Activated T-cell treated with anti-CD3 and anti-CD28 coated beads, Interleukin-2, amount 50 U/mL, for 4 hours (primary cell): ENCODE measurements around the gene CRYBG1. TPM values are rescaled to one million over a fixed set of nuclear protein-coding genes. Genes with fewer than 3 reads are reported as not detected.
"Not testable (repeated sequence)": the region's sequence is repeated elsewhere in the genome, so short reads cannot be mapped to it uniquely, and the experiment has no call there.

Experiments used
- ATAC-seq, 2 donors: fragments of 200-7000 bp; cut with Tn5 transposase; one replicate each; pipeline ENCODE4 v1.10.0; 2021
- DNase-seq: peaks from one replicate; pipeline ENCODE4 v3.0.0-alpha.2; 2020
- H3K27me3 Mint-ChIP-seq: one replicate; pipeline ENCODE4 v1.8.0; 2021; ENCODE audit warnings: low read depth, mixed read lengths
- H3K36me3 Mint-ChIP-seq: one replicate; pipeline ENCODE4 v1.8.0; 2022; ENCODE audit warnings: mixed read lengths; ENCODE audit not compliant: insufficient read depth
- H3K4me1 Mint-ChIP-seq: one replicate; pipeline ENCODE4 v1.8.0; 2021; ENCODE audit warnings: low read depth, mixed read lengths
- H3K4me3 Mint-ChIP-seq: one replicate; pipeline ENCODE4 v1.8.0; 2021; ENCODE audit warnings: mild to moderate bottlenecking, moderate library complexity, mixed read lengths
- H3K9me3 Mint-ChIP-seq: one replicate; pipeline ENCODE4 v1.8.0; 2021; ENCODE audit warnings: mixed read lengths
- total RNA-seq, 3 donors: library from RNA; stranded (reverse); gene quantifications; one replicate each; pipeline ENCODE4 v1.2.1, GENCODE V29; 2021

The CRYBG1 gene
- total RNA-seq, 3 donors from 2014 or later, result 8.5 to 28.6 (median 20.1) TPM

DNA sequence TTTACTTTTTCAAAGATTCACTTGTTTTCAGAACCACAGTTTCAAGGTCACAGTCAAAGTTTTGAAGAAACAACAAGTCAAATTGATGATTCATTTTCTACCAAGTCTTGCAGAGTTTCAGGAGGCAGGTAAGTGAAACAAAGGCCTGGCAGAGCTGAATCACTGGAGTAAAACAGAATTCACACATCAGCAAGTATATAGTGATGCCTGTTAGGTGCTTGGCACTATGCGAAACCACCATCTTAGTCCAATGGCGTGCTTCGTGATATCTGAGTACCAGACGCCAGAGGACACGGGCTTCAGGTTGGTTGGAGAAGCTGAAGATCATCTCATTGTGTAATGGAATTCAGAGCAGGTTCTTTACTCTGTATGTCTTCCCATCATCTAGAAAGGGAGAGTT, 192.9 kb downstream of the CRYBG1 start:
- Mint-ChIP-seq H3K9me3 (no peaks in the 10 kb centered on the region), H3K4me1 (peaks cover 29% of the 10 kb centered on the region), H3K27me3 (no peaks in the 10 kb centered on the region), H3K36me3 (peaks cover 53% of the 10 kb centered on the region), H3K4me3 (no peak overlapping the region)
- DNase-seq (no peak), ATAC-seq (peak; percentile 98 to 99)

DNA sequence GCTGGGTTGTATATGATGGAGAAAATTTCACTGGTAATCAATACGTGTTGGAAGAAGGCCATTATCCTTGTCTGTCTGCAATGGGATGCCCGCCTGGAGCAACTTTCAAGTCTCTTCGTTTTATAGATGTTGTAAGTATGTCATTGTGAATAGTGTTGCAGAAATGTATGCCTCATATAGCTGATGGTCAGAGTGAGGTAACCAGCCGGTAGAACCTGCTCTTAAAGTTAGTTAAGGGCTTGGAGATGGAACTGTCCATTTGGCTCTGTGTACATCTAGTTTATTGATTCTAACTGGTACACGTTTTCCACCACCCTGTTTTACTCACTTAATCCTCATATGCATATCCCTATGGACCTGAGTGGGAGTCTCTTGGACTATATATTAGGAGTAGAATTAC, 195.2 kb downstream of the CRYBG1 start:
- DNase-seq, result no peak

DNA sequence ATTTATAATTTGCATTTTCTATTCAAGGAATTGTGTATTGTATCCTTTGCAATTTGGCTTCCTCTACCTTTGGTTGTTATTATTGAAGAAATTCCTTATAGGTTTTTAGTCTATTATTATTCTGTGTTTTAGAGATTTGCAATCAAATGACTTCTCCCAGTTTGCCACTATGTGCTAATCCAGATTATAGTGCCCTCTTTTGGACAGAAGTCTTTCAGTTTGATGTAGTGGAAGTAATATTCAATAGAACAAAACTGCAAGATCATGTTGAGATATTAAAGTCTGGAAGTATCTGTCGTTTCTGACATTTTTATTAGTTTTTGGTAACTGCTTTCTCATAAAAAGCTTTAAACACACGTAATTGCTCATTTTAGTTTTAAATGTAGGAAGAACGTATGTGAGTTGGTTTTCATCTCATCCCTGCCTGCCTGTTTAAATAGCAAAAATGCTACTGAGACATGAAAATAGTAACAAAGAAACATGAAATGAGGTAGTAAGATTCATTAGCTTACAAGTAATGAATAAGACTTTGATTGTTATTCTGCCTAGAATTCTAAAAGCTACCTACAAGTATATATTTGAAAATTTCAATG, 195.9 kb downstream of the CRYBG1 start:
- Mint-ChIP-seq H3K36me3 (peaks cover 48% of the 10 kb centered on the region), H3K4me3 (no peak overlapping the region), H3K4me1 (peaks cover 27% of the 10 kb centered on the region), H3K27me3 (no peaks in the 10 kb centered on the region), H3K9me3 (no peaks in the 10 kb centered on the region)
- DNase-seq, result no peak
- no peak for ATAC-seq

More for the DNA sequence above, 195.2 kb downstream of the CRYBG1 start:
- H3K4me3 Mint-ChIP-seq, result no peak overlapping the region
- peaks cover 48% of the 10 kb centered on the region for H3K36me3 Mint-ChIP-seq
- H3K27me3 Mint-ChIP-seq, result no peaks in the 10 kb centered on the region
- H3K4me1 Mint-ChIP-seq, result peaks cover 24% of the 10 kb centered on the region
- H3K9me3 Mint-ChIP-seq, result no peaks in the 10 kb centered on the region
- ATAC-seq, result no peak

DNA sequence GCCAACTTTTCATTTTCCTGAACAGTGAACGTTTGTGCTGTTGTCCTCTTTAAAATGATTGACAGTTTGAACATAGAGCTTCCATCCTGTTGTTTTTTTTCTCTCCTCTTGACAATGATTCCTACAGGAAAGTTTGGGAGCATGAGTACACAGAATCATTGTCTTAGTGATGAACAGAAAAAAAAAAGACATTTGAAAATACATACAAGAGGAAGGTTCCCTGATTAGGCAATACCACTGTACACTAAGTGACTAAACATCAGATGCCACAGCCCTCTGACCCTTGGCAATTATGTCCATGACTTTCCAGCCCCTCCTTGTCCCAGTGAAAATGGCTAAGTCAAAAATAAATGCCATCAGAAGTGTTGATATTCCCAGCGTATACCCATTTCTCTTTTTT, 197.3 kb downstream of the CRYBG1 start:
- H3K36me3 Mint-ChIP-seq, result peaks cover 44% of the 10 kb centered on the region
- no peak overlapping the region for H3K4me3 Mint-ChIP-seq
- ATAC-seq (no peak), DNase-seq (no peak)
- no peaks in the 10 kb centered on the region for H3K9me3 Mint-ChIP-seq
- H3K27me3 Mint-ChIP-seq, result no peaks in the 10 kb centered on the region
- peaks cover 23% of the 10 kb centered on the region for H3K4me1 Mint-ChIP-seq

DNA sequence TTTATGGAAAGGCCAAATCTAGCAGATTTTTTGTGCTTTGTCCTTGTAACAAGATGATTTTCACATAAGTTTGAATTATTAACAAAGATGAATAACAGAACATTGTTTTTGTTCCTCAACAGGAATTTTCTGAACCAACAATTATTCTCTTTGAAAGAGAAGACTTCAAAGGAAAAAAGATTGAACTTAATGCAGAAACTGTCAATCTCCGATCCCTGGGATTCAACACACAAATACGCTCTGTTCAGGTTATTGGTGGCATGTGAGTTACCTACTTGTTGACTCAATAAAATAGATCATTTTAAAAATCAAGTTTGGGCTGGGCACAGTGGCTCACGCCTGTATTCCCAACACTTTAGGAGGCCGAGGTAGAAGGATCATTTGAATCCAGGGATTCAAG, 197.8 kb downstream of the CRYBG1 start:
- ATAC-seq (no peak), DNase-seq (no peak)
- no peaks in the 10 kb centered on the region for H3K9me3 Mint-ChIP-seq
- H3K36me3 Mint-ChIP-seq, result peaks cover 41% of the 10 kb centered on the region
- H3K27me3 Mint-ChIP-seq, result no peaks in the 10 kb centered on the region
- peaks cover 17% of the 10 kb centered on the region for H3K4me1 Mint-ChIP-seq
- H3K4me3 Mint-ChIP-seq, result no peak overlapping the region

- Mint-ChIP-seq H3K4me1 (peaks cover 11% of the 10 kb centered on the region), H3K36me3 (peaks cover 43% of the 10 kb centered on the region)
- DNase-seq, H3K4me3 Mint-ChIP-seq, H3K27me3 Mint-ChIP-seq, H3K9me3 Mint-ChIP-seq: not testable (repeated sequence)
- peak in 1 of 2 donors; percentile 35 for ATAC-seq
These were observed 199.1 kb downstream of the CRYBG1 start for GRCh38 chr6:106559659-106560058.

DNA sequence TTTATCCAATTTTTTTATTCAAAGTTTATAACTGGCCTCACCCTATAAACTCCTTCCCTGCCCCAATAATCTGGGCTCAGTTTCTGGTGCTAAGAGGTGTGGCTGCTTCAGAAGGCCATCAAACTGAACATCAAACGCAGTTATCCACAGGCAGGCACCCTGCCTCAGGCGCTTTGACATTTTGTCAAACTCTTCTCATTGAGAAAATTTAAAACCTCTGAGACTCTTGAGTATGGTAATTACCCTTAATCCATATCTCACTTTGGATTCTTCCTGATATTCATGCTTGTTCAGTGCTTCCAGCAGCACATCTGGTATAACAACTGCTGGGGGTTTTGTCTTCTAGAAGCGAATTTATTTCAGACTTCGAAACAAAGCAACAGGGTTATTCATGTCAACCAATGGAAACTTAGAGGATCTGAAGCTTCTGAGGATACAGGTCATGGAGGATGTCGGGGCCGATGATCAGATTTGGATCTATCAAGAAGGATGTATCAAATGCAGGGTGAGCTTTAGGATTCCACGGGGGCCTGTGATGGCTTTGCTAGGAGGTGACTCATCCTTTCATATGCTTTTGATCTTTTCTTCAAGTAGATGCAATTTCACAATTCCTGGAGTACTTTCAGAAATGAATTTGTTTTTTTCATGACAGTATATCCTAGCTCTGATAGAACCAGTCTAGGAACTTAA, 200.6 kb downstream of the CRYBG1 start:
- DNase-seq (no peak), ATAC-seq (peak; percentile 69 to 81)
- no peaks in the 10 kb centered on the region for H3K9me3 Mint-ChIP-seq
- peaks cover 46% of the 10 kb centered on the region for H3K36me3 Mint-ChIP-seq
- H3K4me3 Mint-ChIP-seq, result no peak overlapping the region
- H3K27me3 Mint-ChIP-seq, result no peaks in the 10 kb centered on the region
- peaks cover 10% of the 10 kb centered on the region for H3K4me1 Mint-ChIP-seq

GRCh38 chr6:106561686-106562405, 201.3 kb downstream of the CRYBG1 start:
- Mint-ChIP-seq H3K36me3 (peaks cover 49% of the 10 kb centered on the region), H3K9me3 (no peaks in the 10 kb centered on the region), H3K27me3 (no peaks in the 10 kb centered on the region), H3K4me1 (peaks cover 9% of the 10 kb centered on the region), H3K4me3 (no peak overlapping the region)
- DNase-seq (no peak), ATAC-seq (no peak)

DNA sequence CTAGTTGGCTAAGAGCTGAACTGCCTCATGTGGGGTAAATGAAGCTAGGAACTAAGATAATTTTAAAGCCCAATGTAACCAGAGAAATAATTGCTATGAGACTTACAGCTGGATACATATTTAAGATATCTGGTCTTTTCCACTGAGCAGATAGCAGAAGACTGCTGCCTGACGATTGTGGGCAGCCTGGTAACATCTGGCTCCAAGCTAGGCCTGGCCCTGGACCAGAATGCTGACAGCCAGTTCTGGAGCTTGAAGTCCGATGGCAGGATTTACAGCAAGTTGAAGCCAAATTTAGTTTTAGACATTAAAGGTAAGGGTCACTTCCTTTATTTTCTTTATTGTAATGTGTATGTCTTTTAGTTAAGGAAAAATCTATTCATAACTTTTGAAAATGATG, 203.1 kb downstream of the CRYBG1 start:
- no peak overlapping the region for H3K4me3 Mint-ChIP-seq
- H3K4me1 Mint-ChIP-seq, result peaks cover 12% of the 10 kb centered on the region
- peaks cover 49% of the 10 kb centered on the region for H3K36me3 Mint-ChIP-seq
- no peaks in the 10 kb centered on the region for H3K9me3 Mint-ChIP-seq
- ATAC-seq (no peak), DNase-seq (no peak)
- H3K27me3 Mint-ChIP-seq, result no peaks in the 10 kb centered on the region

DNA sequence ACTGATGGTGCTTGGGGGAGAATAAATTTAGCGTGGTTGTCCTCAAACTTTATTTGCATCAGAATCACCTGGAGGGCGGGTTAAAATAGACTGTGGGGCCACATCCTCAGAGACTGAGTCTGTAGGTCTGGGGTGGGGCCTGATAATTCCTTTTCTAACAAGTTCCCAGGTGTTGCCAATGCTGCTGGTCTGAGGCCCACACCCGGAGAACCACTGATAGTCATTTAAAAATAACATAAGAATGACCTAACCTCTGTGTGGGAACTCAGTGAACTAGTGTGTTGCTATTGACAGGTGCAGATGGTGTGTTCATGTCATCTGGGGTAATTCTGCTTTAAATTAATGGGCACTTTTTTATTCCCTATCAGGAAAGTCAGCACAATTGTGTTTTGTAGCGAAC, 204.0 kb downstream of the CRYBG1 start:
- Mint-ChIP-seq H3K4me1 (peaks cover 13% of the 10 kb centered on the region), H3K27me3 (no peaks in the 10 kb centered on the region), H3K36me3 (peaks cover 48% of the 10 kb centered on the region), H3K4me3 (no peak overlapping the region), H3K9me3 (no peaks in the 10 kb centered on the region)
- no peak for DNase-seq
- ATAC-seq, result no peak

- H3K4me3 Mint-ChIP-seq, result no peak overlapping the region
- H3K27me3 Mint-ChIP-seq, result no peaks in the 10 kb centered on the region
- peak in 1 of 2 donors; percentile 55 for ATAC-seq
These were observed 208.0 kb downstream of the CRYBG1 start for GRCh38 chr6:106568530-106568929.

DNA sequence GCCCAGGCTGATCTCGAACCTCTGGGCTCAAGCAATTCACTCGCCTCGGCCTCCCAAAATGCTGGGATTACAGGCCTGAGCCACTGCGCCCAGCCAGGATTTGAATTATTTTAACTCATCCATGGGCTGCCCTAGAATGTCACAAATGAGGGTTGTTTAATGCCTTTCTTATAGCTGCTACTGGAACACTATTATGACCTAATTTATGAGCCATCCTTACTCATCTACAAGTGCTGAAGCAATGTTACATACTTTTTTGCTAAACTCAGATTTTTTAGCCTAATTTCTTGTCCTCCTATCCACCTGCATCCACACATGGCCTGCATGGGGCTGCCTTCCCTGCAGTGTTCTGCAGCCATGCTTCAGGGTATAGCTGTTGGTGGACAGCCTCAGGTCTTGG, 208.9 kb downstream of the CRYBG1 start:
- DNase-seq (no peak), ATAC-seq (no peak)
- Mint-ChIP-seq H3K4me3 (no peak overlapping the region), H3K27me3 (no peaks in the 10 kb centered on the region), H3K4me1 (peaks cover 5% of the 10 kb centered on the region), H3K9me3 (no peaks in the 10 kb centered on the region), H3K36me3 (peaks cover 32% of the 10 kb centered on the region)

More at GRCh38 chr6:106568530-106568929, 208.0 kb downstream of the CRYBG1 start:
- Mint-ChIP-seq H3K4me1 (peaks cover 5% of the 10 kb centered on the region), H3K9me3 (no peaks in the 10 kb centered on the region), H3K36me3 (peaks cover 40% of the 10 kb centered on the region)
- DNase-seq, result no peak

- no peak for ATAC-seq
- Mint-ChIP-seq H3K9me3 (no peaks in the 10 kb centered on the region), H3K4me1 (peaks cover 5% of the 10 kb centered on the region), H3K36me3 (peaks cover 21% of the 10 kb centered on the region), H3K4me3 (no peak overlapping the region), H3K27me3 (no peaks in the 10 kb centered on the region)
- DNase-seq, result no peak
These were observed 211.9 kb downstream of the CRYBG1 start for GRCh38 chr6:106572436-106572835.

DNA sequence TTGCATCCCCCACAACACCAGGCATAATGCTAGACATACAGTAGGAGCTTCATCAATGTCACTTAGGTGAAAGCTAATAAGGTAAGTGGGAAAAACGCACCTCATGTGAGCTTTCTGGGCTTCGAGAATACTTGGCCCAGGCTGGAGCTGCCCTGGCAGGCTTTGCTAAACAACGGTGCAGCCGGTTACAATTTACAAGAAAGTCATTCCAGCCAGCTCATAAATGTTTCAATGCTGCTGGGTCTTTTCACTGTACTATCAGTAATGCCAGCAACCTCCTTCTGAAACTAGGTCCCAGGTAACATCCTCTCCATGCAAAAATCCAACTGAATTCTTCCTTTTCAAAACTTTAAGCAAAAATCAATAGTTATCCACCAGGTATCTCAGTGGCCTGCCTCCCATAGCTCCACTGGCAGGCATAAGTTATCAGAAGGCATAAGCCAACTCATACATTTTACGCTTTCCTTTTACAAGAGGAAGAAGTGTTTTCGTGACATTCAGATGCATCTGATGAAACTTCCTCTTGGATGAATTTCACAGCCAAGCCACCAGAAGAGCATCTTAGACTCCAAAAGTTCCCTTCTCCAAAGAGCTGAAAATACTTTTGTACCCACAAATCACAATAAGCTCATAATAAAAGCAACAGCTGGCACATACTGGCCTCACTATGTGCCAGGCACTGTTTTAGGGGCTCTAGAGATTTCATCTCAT, 212.5 kb downstream of the CRYBG1 start:
- peaks cover 5% of the 10 kb centered on the region for H3K4me1 Mint-ChIP-seq
- ATAC-seq, result no peak
- no peaks in the 10 kb centered on the region for H3K9me3 Mint-ChIP-seq
- no peaks in the 10 kb centered on the region for H3K27me3 Mint-ChIP-seq
- peaks cover 18% of the 10 kb centered on the region for H3K36me3 Mint-ChIP-seq
- DNase-seq, result no peak
- no peak overlapping the region for H3K4me3 Mint-ChIP-seq
